Left lung (tissue), 10 donors: Measurements from ENCODE around the gene MTR. TPM values are rescaled to one million over a fixed set of nuclear protein-coding genes. Genes with fewer than 3 reads are reported as not detected.

Experiments used
- ATAC-seq: fragments of 200-7000 bp; cut with Tn5 transposase; one replicate; pipeline ENCODE4 v1.9.1; 2020; ENCODE audit warnings: moderate library complexity
- DNase-seq, 4 donors: peaks; one replicate each; pipeline ENCODE4 v3.0.0-alpha.2; 2013 to 2020
- H3K27ac ChIP-seq, 2 donors: fragments of 200-600 bp; sonication (generic) in 1 of 2; one replicate each; pipeline versions ENCODE4 v1.5.0 to v1.8.0; 2020 to 2021
- H3K27me3 ChIP-seq, 2 donors: fragments of 200-600 bp; sonication (generic) in 1 of 2; one replicate each; pipeline versions ENCODE4 v1.5.0 to v1.8.0; 2020 to 2021
- H3K36me3 ChIP-seq, 2 donors: fragments of 200-600 bp; sonication (generic) in 1 of 2; one replicate each; pipeline versions ENCODE4 v1.5.0 to v1.8.0; 2020 to 2021
- H3K4me1 ChIP-seq, 2 donors: fragments of 200-600 bp; one replicate each; pipeline ENCODE4 v1.8.0; 2021
- H3K4me3 ChIP-seq, 2 donors: fragments of 200-600 bp; sonication (generic) in 1 of 2; one replicate each; pipeline versions ENCODE4 v1.5.0 to v1.8.0; 2020 to 2021; ENCODE audit warnings: mild to moderate bottlenecking in 1 of 2
- H3K9me3 ChIP-seq, 2 donors: fragments of 200-600 bp; sonication (generic) in 1 of 2; one replicate each; pipeline versions ENCODE4 v1.5.0 to v1.8.0; 2020 to 2021
- intact Hi-C, 2 donors: fragments of 100-400 bp; cut with DNase I; formaldehyde crosslinking; loops; one replicate each; pipeline versions ENCODE4 v1.11.2 to v1.14.2; 2022
- polyA plus RNA-seq, 6 donors: library from polyadenylated mRNA; unstranded; fragments of 120-200 nt; gene quantifications; one replicate each; pipeline ENCODE4 v1.2.1, GENCODE V29; 2013; ENCODE audit not compliant: insufficient read length in 6 of 6
- total RNA-seq, 2 donors: library from RNA; stranded (reverse); fragmentation: NEBNext Ultra II Directional; extraction: Animal tissue kit (Norgen Biotek cat#: 25700); gene quantifications; one replicate each; pipeline ENCODE4 v1.2.1, GENCODE V29; 2021
- TF ChIP-seq, protein P1 (sequence below), 2 donors: fragments of 200-600 bp; sonication (generic) in 1 of 2; IDR thresholded peaks; one replicate each; pipeline versions ENCODE4 v1.5.0 to v1.8.0; 2021; ENCODE audit warnings: antibody characterized with exemption in 2 of 2
- donor health status: DM: no; HTN: yes; CAD: no.
- donor health status: DM: no; HTN: no; CAD: no.

Gene MTR
- total and polyA plus RNA-seq, 8 donors, result 35.9 to 52.2 (median 42.3) TPM

DNA sequence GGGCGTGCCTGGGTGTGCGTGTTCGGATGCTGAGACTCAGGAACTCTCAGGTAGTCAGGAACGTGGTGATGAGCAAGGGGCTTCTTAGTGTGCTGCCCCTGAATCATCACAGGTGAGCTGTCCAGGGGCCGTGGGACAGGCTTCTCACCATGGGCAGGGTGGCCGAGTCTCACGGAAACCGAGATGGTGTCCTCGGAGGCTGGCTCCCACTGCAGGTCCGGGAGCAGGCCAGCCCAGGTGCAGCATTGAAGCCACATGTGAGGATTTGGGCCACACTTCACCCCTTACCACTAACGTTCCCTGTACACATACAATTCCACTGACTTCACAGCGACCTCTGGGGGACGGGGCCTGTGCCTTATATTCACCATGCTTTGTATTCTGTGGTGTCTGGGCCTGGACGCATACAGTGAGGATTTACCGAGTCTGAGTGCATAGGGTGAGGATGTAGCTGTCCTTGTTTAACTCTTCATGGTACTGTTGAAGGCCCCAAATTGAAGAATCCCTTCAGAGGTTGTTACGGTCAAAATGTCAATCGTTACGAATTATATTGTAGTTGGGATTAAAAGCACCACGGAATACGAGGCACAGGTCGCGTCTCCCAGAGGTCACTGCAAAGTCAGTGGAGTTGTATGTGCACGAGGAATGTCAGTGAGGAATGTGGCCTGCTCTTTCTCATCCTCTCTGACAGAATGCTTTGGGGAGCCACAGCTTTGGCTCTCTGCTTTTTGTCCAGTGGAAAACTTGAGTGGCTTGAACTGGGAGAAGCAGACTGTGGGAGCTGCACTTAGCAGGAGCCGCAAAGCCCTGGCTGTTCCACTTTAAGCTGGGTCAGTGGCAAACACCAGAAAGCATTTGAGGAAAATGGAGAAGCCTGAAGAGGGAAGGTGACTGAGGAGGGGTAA is 95.3 kb downstream of the MTR start:
- ATAC-seq (no peak), DNase-seq (no peak)
- no peaks in the 10 kb centered on the region for H3K27me3 ChIP-seq
- TF ChIP-seq, protein P1, sequence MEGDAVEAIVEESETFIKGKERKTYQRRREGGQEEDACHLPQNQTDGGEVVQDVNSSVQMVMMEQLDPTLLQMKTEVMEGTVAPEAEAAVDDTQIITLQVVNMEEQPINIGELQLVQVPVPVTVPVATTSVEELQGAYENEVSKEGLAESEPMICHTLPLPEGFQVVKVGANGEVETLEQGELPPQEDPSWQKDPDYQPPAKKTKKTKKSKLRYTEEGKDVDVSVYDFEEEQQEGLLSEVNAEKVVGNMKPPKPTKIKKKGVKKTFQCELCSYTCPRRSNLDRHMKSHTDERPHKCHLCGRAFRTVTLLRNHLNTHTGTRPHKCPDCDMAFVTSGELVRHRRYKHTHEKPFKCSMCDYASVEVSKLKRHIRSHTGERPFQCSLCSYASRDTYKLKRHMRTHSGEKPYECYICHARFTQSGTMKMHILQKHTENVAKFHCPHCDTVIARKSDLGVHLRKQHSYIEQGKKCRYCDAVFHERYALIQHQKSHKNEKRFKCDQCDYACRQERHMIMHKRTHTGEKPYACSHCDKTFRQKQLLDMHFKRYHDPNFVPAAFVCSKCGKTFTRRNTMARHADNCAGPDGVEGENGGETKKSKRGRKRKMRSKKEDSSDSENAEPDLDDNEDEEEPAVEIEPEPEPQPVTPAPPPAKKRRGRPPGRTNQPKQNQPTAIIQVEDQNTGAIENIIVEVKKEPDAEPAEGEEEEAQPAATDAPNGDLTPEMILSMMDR (IDR thresholded peaks at IDR 0.05), result no peak
- H3K27ac ChIP-seq, result no peak overlapping the region
- no peaks in the 10 kb centered on the region for H3K4me1 ChIP-seq
- peaks cover 0 to 86% of the 10 kb centered on the region in 2 donors for H3K36me3 ChIP-seq
- H3K9me3 ChIP-seq, result no peaks in the 10 kb centered on the region
- intact Hi-C loops, result no loop called here
- no peak overlapping the region for H3K4me3 ChIP-seq

DNA sequence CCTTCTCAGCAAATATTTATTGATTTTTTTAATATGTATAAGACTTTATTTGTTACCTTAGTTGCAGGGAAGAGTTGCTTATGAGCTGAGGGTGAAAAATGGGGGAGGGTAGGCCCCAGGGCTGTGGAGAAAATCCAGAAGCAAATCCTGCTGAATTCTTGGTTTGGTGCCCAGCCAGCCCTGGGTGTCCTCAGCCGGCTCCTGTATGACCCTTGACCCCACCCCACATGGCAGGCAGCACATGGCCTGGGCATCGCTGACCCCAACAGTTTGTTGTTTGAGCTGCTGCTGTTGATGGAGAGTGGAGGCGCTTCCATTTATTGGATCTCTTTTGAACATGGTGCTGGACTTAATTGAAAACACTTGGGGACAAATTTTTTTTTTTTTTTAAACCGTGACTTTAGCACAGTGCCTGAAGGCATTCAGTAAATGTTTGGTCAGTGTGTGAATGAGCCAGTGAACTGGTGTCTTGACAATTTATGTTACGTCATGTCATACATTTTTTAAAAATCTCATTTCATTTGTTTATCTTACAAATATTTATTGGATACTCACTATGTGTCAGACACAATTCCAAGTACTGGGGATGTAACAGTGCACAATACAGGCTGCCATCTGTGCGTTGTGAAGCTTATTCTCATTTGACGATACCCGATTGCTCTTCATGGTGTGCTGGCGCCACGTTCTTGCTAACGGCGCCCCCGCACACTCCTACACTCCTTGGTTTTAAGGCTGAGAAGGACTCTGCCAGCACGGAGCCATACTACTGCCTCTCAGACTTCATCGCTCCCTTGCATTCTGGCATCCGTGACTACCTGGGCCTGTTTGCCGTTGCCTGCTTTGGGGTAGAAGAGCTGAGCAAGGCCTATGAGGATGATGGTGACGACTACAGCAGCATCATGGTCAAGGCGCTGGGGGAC is 98.8 kb downstream of the MTR start:
- no peak for ATAC-seq
- intact Hi-C loops, result no loop called here
- H3K4me3 ChIP-seq, result no peak overlapping the region
- no peak for DNase-seq
- H3K9me3 ChIP-seq, result no peaks in the 10 kb centered on the region
- no peak overlapping the region for H3K27ac ChIP-seq
- H3K4me1 ChIP-seq, result no peaks in the 10 kb centered on the region
- peaks cover 0 to 100% of the 10 kb centered on the region in 2 donors for H3K36me3 ChIP-seq
- no peaks in the 10 kb centered on the region for H3K27me3 ChIP-seq
- TF ChIP-seq, protein P1 (IDR thresholded peaks at IDR 0.05), result no peak

DNA sequence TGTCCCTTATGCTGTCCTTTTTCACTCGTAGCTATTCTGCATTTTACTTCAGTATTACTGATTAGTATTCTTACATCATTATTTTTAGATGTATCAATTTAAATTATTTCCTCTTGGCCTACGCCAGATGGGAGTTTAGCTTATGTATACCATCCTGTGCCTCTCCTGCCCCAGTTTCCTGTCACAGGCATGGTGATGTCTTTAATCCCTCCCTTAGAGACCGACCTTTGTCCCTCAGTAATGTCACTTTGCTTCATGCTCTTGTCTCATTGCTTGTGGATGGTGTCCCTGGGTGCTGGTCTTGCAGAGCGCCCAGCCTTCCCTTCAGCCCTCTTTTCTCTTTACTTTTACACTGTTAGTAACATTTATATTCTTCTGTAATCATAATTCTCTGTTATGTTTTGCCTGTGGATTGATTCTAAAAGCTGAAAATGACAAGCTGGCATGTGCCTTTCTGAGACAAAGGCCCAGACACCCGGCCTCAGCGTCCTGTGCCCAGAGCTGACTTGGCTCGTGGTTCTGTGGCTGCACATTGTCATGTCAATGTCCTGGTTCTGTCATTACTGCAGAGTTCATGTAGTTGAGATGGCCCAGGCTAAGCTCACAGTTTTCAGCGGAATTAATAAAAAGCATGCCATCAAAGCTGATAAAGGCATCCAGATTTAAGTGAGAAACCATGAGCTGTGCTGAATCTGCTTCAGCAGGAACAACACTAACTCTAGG is 100.7 kb downstream of the MTR start:
- intact Hi-C loops, result no loop called here
- DNase-seq (no peak), ATAC-seq (no peak)
- H3K4me3 ChIP-seq, result no peak overlapping the region
- no peaks in the 10 kb centered on the region for H3K9me3 ChIP-seq
- TF ChIP-seq, protein P1 (IDR thresholded peaks at IDR 0.05), result no peak
- no peak overlapping the region for H3K27ac ChIP-seq
- peaks cover 0 to 87% of the 10 kb centered on the region in 2 donors for H3K36me3 ChIP-seq
- H3K27me3 ChIP-seq, result no peaks in the 10 kb centered on the region
- H3K4me1 ChIP-seq, result no peaks in the 10 kb centered on the region

DNA sequence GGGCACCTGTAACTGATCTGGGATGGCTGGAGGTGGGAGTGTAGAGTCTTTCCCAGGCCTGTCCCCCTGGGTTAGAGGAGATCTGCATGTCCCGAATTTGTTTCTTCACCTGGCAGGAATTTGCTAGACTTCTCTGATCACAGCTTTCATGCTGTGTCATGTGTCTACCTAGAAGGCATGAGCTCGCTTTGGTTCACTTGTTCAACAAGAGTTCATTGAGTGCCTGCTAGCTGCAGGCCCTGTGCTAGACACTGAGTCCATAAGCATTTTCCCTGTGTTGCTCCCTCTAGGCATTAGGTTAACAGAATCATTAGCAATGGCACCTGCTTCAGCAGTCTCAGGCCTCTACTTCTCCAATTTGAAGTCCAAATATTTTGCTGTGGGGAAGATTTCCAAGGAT is 101.6 kb downstream of the MTR start:
- H3K4me1 ChIP-seq, result no peaks in the 10 kb centered on the region
- intact Hi-C loops, result no loop called here
- ATAC-seq (no peak), DNase-seq (no peak)
- H3K36me3 ChIP-seq, result peaks cover 0 to 87% of the 10 kb centered on the region in 2 donors
- no peak overlapping the region for H3K4me3 ChIP-seq
- TF ChIP-seq, protein P1 (IDR thresholded peaks at IDR 0.05), result no peak
- H3K27ac ChIP-seq, result no peak overlapping the region
- H3K27me3 ChIP-seq, result no peaks in the 10 kb centered on the region
- no peaks in the 10 kb centered on the region for H3K9me3 ChIP-seq
